Measurements from ENCODE around the gene FBXO2. TPM values are rescaled to one million over a fixed set of nuclear protein-coding genes. Genes with fewer than 3 reads are reported as not detected.

Gene FBXO2
- total RNA-seq, 3 donors from 2014 or later (not counting 1 experiment from before 2014, with no cell fraction given), result 5.9 to 7.9 (median 6.7) TPM

DNA sequence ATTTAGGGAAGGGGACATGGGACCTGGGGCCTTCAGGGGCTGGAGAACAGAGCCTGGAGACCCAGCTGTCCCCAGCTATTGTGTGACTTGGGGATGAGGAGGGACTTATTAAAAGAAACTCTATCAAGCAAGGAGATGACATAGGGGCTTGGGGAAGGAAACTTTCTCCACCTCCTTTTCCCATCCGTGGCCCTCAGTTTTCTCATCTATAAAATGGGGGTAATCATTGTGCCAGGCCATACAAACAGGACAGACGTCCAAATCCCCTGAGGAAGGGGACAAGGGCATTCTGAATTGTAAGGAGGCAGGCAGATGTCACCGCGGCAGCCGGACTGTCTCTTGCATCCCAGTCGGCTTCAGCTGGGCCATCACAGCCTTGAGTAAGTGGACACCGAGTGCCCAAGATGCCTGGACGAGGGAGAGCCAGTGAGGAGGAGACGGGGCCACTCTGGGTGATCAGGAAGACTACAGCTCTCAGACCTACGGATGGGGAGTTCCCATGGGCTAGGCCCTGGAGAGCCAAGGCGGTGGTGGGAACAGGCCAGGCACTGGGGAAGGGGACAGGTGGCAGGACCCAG, 1.9 kb downstream of the FBXO2 start:
- intact Hi-C loops (cut with micrococcal nuclease), result loop anchor here (10.0 kb wide), 1 partner anchor 153 kb away; the partner anchor contains the start of genes CLCN6 and MTHFR
- no peak for DNase-seq
- Histone ChIP-seq H3K36me3 (ENCODE audit: control insufficient read depth, insufficient read depth, low read length) (no peaks in the 10 kb centered on the region), H3K9me3 (ENCODE audit: control insufficient read depth, insufficient read depth, low read length) (no peaks in the 10 kb centered on the region), H3K27ac (ENCODE audit: low read length) (no peak overlapping the region), H3K4me3 (ENCODE audit: low read length) (no peak overlapping the region), H3K4me1 (ENCODE audit: control insufficient read depth, insufficient read depth, low read length) (peaks cover 50% of the 10 kb centered on the region), H3K27me3 (ENCODE audit: control insufficient read depth, insufficient read depth, low read length) (no peaks in the 10 kb centered on the region)
- H3K9me3 Mint-ChIP-seq, result no peaks in the 10 kb centered on the region
- H3K27ac Mint-ChIP-seq, result peak overlapping the region in 1 of 2 donors; percentile 80
- peaks cover 9 to 35% of the 10 kb centered on the region in 2 donors for H3K4me1 Mint-ChIP-seq
- TF ChIP-seq, protein P1, sequence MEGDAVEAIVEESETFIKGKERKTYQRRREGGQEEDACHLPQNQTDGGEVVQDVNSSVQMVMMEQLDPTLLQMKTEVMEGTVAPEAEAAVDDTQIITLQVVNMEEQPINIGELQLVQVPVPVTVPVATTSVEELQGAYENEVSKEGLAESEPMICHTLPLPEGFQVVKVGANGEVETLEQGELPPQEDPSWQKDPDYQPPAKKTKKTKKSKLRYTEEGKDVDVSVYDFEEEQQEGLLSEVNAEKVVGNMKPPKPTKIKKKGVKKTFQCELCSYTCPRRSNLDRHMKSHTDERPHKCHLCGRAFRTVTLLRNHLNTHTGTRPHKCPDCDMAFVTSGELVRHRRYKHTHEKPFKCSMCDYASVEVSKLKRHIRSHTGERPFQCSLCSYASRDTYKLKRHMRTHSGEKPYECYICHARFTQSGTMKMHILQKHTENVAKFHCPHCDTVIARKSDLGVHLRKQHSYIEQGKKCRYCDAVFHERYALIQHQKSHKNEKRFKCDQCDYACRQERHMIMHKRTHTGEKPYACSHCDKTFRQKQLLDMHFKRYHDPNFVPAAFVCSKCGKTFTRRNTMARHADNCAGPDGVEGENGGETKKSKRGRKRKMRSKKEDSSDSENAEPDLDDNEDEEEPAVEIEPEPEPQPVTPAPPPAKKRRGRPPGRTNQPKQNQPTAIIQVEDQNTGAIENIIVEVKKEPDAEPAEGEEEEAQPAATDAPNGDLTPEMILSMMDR (IDR thresholded peaks at IDR 0.05), result no peak
- no peak for ATAC-seq
- 97% methylated on average over 11 of the region's 11 CpGs for WGBS (ENCODE audit: insufficient coverage)
- no peaks in the 10 kb centered on the region for H3K27me3 Mint-ChIP-seq (ENCODE audit: low read depth in 2 of 2)
- peak overlapping the region; percentile 2 for H3K4me3 Mint-ChIP-seq
- no peaks in the 10 kb centered on the region for H3K36me3 Mint-ChIP-seq

DNA sequence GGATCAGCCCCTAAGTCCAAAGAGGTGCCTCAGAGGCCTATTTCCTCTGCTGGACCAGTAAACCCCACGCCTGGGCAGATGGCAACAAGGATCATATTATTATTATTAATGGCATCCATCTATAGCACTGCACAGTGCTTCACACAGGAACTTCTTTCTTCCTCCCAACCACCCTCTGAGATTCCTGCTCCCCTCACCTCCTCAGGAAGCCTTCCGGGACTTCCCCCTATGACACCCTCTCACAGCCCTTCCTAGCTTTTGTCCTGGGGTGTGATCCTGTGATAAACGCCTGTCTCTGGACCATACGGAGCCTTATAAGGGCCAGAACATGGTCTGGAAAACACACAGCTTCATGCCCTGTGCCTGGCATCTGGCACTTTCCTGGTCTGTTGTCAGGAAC, 3.2 kb downstream of the FBXO2 start:
- H3K4me3 Mint-ChIP-seq, result peak overlapping the region; percentile 79
- Histone ChIP-seq H3K4me3 (ENCODE audit: low read length) (no peak overlapping the region), H3K9me3 (ENCODE audit: control insufficient read depth, insufficient read depth, low read length) (no peaks in the 10 kb centered on the region), H3K27me3 (ENCODE audit: control insufficient read depth, insufficient read depth, low read length) (no peaks in the 10 kb centered on the region), H3K4me1 (ENCODE audit: control insufficient read depth, insufficient read depth, low read length) (peaks cover 50% of the 10 kb centered on the region), H3K36me3 (ENCODE audit: control insufficient read depth, insufficient read depth, low read length) (no peaks in the 10 kb centered on the region), H3K27ac (ENCODE audit: low read length) (no peak overlapping the region)
- no peak for ATAC-seq
- peak overlapping the region; percentile 73 to 80 for H3K27ac Mint-ChIP-seq
- H3K36me3 Mint-ChIP-seq, result no peaks in the 10 kb centered on the region
- DNase-seq, result peak in 1 of 2 donors; percentile 20
- TF ChIP-seq, protein P1 (IDR thresholded peaks at IDR 0.05), result no peak
- no peaks in the 10 kb centered on the region for H3K27me3 Mint-ChIP-seq (ENCODE audit: low read depth in 2 of 2)
- WGBS (ENCODE audit: insufficient coverage), result 77% methylated on average over 4 of the region's 4 CpGs
- no peaks in the 10 kb centered on the region for H3K9me3 Mint-ChIP-seq
- intact Hi-C loops (cut with micrococcal nuclease), result loop anchor here (2.0 to 10.0 kb wide), 2 partner anchors 14 to 154 kb away; partner anchors contain the start of genes CLCN6, FBXO6 and MTHFR
- peaks cover 9 to 41% of the 10 kb centered on the region in 2 donors for H3K4me1 Mint-ChIP-seq

DNA sequence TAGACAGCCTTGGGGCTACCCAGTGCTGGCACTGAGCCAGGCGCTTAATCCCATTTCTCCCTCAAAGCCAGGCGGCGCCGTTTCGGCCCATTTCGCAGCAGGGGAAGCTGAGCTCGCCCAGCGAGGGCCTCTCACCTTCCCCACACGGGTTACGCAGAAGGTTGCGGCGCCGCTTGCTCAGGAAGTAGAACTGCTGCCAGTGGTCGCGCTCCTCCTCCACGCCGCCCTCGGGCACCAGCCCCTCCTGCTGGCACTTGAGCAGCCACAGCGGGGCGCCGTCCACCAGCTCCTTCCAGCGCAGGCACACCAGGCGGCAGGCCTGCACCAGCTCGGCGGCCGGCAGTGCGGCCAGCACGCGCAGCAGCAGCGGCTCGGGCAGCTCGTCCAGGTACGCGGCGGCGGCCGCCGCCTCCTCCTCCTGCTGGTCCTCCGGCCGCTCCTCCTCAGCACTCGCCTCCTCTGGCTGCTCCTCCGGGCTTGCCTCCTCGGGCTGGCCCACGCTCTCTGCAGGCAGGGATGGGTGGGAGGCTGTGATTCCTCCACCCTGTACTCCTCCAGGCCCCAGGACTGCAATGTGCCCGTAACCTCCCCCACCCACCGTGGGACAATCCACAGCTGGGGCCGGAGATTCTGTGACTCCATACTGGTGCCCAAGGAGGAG, 3.8 kb downstream of the FBXO2 start:
- H3K27ac ChIP-seq (ENCODE audit: low read length), result peak overlapping the region; percentile 48
- 10% methylated on average over 47 of the region's 47 CpGs for whole genome bisulfite sequencing (ENCODE audit: insufficient coverage)
- peaks cover 9 to 35% of the 10 kb centered on the region in 2 donors for H3K4me1 Mint-ChIP-seq

More for the DNA sequence above, 3.8 kb downstream of the FBXO2 start:
- Mint-ChIP-seq H3K9me3 (no peaks in the 10 kb centered on the region), H3K36me3 (no peaks in the 10 kb centered on the region), H3K4me3 (peak overlapping the region; percentile 79), H3K27ac (peak overlapping the region; percentile 73 to 80), H3K27me3 (ENCODE audit: low read depth in 2 of 2) (no peaks in the 10 kb centered on the region)
- Histone ChIP-seq H3K27me3 (ENCODE audit: control insufficient read depth, insufficient read depth, low read length) (no peaks in the 10 kb centered on the region), H3K4me3 (ENCODE audit: low read length) (peak overlapping the region; percentile 16), H3K9me3 (ENCODE audit: control insufficient read depth, insufficient read depth, low read length) (no peaks in the 10 kb centered on the region), H3K4me1 (ENCODE audit: control insufficient read depth, insufficient read depth, low read length) (peaks cover 44% of the 10 kb centered on the region), H3K36me3 (ENCODE audit: control insufficient read depth, insufficient read depth, low read length) (no peaks in the 10 kb centered on the region)
- ATAC-seq, result peak; percentile 83 to 91 (median 88)
- peak; percentile 86 to 90 for DNase-seq
- intact Hi-C loops (cut with micrococcal nuclease), result loop anchor here (1.0 to 10.0 kb wide), 3 partner anchors 14 to 154 kb away; partner anchors contain the start of genes CLCN6, FBXO6 and MTHFR
- TF ChIP-seq, protein P1 (IDR thresholded peaks at IDR 0.05), result peak; percentile 80

All from natural killer cell (primary cell).